HG03039 (cell line): ENCODE results near the gene RHBDL3.
"Not testable (repeated sequence)": the region's sequence is repeated elsewhere in the genome, so short reads cannot be mapped to it uniquely, and the experiment has no call there.

ENCODE experiments used
- ATAC-seq: cut with Tn5 transposase; IDR thresholded peaks from one replicate; pipeline ENCODE4 v1.9.1; 2021; ENCODE audit warnings: mild to moderate bottlenecking, moderate library complexity; ENCODE audit not compliant: unreplicated experiment

RHBDL3 gene

DNA sequence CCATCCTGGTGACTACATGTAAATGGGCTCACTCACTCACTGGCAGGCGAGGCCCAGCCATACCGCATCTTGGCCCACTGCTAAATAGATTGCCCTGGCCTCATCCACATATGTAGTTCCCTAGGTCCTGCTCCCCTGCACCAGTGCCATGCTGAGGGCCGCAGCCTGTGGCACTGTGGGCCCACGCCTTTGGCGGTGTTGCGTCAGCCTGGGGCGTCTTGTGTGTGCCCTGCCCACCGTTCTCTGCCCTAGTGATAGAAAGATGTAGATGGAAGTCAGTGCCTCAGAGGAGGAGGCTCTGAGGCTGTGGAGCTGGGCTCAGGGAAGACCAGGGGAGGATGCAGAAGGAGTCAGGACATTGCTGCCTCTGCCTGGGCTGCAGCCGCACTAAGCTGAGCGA, 57.4 kb downstream of the RHBDL3 start:
- no peak for ATAC-seq

DNA sequence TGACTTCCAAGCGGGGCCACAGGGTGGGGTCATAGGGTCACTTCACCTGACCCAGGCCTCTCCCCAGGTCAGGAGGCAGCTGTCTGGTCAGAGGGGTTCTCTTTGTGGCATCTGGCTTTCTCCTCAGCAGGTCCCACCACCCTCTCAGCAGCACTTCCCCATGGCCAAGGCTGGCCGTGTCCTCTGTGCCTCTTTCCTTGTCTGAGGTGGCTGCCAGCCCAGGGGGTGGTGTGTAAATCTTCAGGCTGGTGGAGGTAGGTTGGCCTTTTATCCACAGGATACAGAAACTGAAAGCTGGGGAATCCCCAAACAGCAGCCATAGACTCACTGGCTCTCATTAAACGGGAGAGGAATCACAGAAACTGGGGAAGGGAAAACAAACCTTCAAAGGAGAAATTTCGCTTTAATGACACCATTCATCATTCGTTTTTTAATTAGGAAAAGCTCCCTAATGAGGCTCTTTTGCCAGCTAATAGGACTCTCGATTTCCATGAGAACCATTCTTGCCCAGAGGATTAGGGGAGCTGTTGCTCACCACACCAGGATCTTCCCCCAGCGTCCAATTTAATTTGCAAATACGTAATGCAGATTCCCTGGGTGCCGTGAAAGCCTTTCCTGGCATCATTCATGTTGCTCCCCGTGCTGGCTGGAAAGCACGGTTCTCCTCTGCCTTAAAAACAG, 58.3 kb downstream of the RHBDL3 start:
- ATAC-seq = no peak

DNA sequence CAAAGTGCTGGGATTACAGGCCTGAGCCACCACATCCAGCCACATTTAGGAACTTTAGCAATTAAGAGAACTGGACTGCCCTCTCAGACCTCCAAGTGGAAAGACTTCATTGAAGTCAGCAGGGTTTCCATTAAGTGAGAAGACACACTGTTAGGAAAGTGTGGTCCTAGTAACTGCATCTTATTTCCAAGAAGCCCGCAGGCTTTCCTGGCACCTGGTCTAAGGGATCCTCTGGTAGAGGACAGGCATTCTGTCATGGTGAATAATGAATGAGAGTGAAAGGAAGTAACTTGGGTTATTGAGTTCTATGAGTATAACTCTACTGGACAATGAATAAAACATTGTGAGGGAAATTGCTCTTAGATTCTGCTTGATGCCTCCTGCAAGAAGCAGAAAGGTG, 62.3 kb downstream of the RHBDL3 start:
- no peak for ATAC-seq

DNA sequence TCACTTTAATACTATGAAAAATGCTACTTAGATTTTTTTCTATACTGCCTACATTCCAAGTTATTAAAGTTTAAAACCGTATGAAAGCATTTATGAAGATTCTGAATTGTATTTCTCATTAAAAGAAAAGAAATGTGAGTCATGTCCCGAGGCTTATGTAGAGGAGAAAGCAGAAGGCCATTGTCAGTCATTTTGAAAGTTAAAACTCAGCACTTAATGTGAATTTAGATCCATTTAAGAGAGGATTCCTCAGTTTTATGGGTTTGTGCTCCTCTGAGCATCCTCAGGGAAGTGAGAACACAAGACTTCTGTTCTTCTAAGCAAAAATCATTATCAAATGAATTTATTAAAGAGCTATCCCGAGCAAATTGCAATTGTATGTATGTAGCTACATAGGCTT, 64.5 kb downstream of the RHBDL3 start:
- no peak for ATAC-seq

GRCh38 chr17:32331243-32332040, 65.8 kb downstream of the RHBDL3 start:
- no peak for ATAC-seq

DNA sequence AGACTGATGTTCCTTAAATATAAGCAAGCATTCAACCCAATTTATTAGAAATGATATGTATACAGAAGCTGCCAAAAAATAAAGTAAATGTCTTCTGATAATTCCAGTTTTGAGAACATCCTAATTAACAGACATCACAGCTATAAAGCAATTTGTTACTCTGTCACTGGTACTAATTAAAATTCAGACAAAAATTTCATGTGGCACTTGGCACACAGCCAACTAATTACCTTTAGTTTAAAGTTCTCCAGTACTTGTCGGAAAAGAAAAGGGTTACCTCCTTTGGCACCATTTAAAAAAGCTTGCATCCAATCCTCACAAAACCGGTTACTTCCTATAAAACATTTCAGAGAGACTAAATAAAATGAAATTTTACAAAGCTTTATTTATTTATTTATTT, 67.6 kb downstream of the RHBDL3 start:
- no peak for ATAC-seq

- ATAC-seq = no peak
Observed at GRCh38 chr17:32335046-32335445, 69.4 kb downstream of the RHBDL3 start.

- no peak for ATAC-seq
Observed at GRCh38 chr17:32335687-32336086, 70.1 kb downstream of the RHBDL3 start.

GRCh38 chr17:32341141-32341856, 75.7 kb downstream of the RHBDL3 start:
- no peak for ATAC-seq

- ATAC-seq = peak; percentile 61
Observed at GRCh38 chr17:32341857-32342602, 76.4 kb downstream of the RHBDL3 start, which contains the start of gene C17orf75. TSS of gene C17orf75 (minus strand) at chr17:32342173. CDS start at chr17:32342139, 34 bp downstream.

DNA sequence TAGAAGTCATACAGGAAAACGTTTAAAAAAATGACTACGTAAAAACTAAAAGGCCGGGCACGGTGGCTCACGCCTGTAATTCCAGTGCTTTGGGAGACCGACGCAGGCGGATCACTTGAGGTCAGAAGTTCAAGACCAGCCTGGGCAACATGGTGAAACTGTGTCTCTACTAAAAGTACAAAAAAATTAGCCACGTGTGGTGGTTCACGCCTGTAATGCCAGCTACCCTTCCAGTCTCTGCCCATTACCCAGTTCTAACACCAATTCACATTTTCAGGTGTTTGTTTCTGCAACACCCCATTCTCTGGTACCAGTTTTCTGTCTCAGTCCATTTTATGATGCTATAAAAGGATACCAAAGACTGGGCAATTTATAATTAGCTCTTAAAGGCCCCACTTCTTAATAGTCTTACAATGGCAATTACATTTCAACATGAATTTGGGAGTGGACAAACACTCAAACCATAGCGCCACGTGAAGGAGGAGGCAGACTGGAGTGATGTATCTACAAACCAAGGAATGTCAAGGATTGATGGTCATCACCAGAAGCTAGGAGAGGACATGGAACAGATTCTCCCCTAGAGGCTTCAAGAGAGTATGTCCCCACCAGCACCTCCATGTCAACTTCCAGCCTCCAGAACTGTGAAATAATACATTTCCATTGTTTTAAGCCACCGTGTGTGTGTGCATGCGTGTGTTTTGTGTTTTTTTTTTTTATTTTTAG, 77.1 kb downstream of the RHBDL3 start:
- ATAC-seq = no peak

DNA sequence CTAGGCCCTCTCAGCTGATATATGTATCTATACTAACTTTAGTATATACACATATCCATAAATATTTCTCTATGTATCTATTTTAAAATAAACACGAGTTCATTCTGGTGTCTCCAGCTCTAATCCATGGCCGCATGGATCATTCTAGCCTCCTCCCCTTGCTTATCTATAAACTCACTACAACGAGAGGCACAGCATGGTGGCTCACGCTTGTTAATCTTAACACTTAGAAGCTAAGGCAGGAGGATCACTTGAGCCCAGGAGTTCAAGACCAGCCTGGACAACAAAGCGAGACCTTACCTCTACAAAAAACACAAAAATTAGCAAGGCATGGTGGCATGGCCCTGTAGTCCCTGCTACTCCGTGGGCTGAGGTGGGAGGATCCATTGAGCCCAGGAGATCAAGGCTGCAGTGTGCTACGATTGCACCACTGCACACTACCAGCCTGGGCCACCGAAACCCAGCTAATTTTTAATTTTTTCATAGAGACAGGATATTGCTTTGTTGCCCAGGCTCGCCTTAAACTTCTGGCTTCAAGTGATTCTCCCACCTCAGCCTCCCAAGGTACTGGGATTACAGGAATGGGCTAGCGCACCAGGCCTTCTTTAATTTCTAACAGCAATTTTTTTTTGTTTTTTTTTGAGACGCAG, 80.4 kb downstream of the RHBDL3 start:
- no peak for ATAC-seq

DNA sequence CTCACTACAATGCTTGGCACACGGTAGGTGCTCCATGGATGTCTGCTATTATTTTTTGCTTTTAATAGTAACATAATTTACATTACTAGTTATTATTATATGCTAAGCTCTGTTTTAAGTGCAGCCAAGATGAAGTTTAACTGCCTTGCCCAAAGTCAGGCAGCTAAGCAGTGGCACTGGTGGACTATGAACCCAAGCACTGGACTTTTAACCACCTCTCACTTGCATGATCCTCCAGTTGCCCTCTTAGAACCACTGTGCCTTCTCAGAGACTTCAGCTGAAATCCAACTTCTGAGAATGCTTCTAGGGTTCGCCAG, 82.8 kb downstream of the RHBDL3 start:
- ATAC-seq = no peak

GRCh38 chr17:32349503-32349853, 83.8 kb downstream of the RHBDL3 start:
- no peak for ATAC-seq

DNA sequence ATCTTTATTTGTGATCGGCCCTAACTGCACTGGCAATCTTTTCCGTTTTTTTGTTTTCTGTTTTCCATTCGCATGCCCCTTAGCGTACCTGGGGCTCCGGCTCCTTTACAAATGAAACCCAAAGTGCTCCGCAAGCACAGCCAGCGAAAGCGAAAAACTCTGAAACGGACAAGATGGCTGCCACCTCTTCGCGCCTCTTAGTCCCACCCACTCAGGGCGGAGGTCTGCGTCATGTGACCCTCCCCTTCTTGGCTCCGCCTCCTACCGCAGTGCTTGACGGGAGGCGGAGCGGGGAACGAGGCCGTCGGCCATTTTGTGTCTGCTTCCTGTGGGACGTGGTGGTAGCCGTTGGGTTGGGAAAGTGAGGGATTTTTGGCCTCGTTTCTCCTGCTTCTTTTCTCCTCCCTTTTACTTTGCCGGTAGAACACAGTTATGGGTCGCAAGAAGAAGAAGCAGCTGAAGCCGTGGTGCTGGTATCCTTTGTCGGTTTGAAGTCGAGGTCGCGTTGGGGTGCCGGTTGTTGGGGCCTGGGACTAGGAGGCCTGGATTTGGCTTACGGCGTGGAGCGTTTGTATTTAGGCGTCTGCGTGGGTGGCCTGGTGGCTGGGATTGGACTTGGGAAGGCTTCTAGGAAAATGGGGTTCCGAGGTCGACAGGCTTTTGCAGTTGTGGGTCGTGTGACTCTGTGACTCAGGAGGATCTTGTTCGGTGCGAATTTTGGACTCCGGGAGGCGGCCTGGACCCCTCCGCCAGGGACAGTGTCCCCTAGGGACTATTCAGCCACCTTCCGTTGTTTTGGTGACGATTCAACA, 84.4 kb downstream of the RHBDL3 start, which contains the start of gene ZNF207:
TSS of gene ZNF207 (plus strand) at position 304 of the 812 bp plus-strand sequence. CDS start at position 433, 129 bp downstream.
- ATAC-seq = peak; percentile 90

DNA sequence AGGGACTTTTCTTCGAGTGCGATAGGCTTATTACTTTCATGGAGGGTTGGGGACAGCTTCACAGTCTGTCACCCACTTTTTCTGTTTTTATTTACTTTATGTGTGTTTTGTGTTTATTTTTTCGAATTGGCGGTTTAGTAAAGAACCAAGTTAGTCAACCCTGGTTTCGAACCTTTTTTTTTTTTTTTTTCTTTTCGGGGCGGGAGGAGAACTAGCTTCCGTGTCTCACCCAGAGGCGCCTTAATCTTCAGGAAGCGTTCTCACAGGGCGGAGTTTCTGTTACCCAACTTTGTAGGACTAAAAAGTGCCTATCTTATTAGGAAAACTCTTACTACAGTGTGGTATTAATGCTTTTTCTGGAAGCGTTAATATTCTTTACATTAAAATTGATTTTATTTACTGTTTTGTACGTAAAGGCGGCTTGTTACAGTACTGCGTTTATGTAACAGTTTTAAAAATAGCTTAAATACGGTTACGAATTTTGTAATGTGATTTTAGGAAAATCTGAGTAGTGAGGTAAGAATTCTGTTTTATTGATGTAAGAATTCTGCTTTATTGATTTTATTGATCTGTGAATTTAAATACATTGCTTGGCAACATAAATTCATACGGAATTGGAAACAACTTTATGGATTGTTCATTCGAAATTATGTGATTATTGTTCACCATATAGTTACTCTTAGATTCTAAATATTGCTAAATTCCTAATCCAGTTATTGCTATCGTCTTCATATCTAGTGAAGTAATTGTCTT, 85.2 kb downstream of the RHBDL3 start:
- ATAC-seq = no peak

- ATAC-seq = not testable (repeated sequence)
Observed at GRCh38 chr17:32352734-32353133, 87.1 kb downstream of the RHBDL3 start.

GRCh38 chr17:32355649-32356377, 90.2 kb downstream of the RHBDL3 start:
- ATAC-seq = no peak
